ENCODE measurements around the gene SEMA3A.
A peak's percentile ranks its signal among the peaks of the same experiment; 100 is the strongest.
"Not testable (repeated sequence)": the region's sequence is repeated elsewhere in the genome, so short reads cannot be mapped to it uniquely, and the experiment has no call there.

The SEMA3A gene

GRCh38 chr7:84107259-84107658, 87.3 kb downstream of the SEMA3A start:
- DNase-seq, result no peak

- no peak for DNase-seq
Measured at GRCh38 chr7:84106291-84106690, 88.3 kb downstream of the SEMA3A start.

GRCh38 chr7:84105586-84105985, 89.0 kb downstream of the SEMA3A start:
- DNase-seq, result no peak

- DNase-seq, result no peak
Measured at GRCh38 chr7:84104826-84105225, 89.8 kb downstream of the SEMA3A start.

GRCh38 chr7:84102213-84102612, 92.4 kb downstream of the SEMA3A start:
- no peak for DNase-seq

- DNase-seq, result no peak
Measured at GRCh38 chr7:84100866-84101265, 93.7 kb downstream of the SEMA3A start.

GRCh38 chr7:84095971-84096370, 98.6 kb downstream of the SEMA3A start:
- DNase-seq, result no peak

- DNase-seq, result no peak
Measured at GRCh38 chr7:84092207-84092606, 102.4 kb downstream of the SEMA3A start.

- no peak for DNase-seq
Measured at GRCh38 chr7:84091318-84091717, 103.3 kb downstream of the SEMA3A start.

GRCh38 chr7:84088802-84089201, 105.8 kb downstream of the SEMA3A start:
- no peak for DNase-seq

GRCh38 chr7:84085998-84086397, 108.6 kb downstream of the SEMA3A start:
- DNase-seq, result peak; percentile 29

GRCh38 chr7:84085147-84085546, 109.4 kb downstream of the SEMA3A start:
- DNase-seq, result no peak

- peak; percentile 40 for DNase-seq
Measured at GRCh38 chr7:84083846-84084245, 110.7 kb downstream of the SEMA3A start.

- no peak for DNase-seq
Measured at GRCh38 chr7:84081973-84082522, 112.5 kb downstream of the SEMA3A start.

- no peak for DNase-seq
Measured at GRCh38 chr7:84077336-84077735, 117.3 kb downstream of the SEMA3A start.

- DNase-seq, result no peak
Measured at GRCh38 chr7:84076219-84076618, 118.4 kb downstream of the SEMA3A start.

GRCh38 chr7:84073186-84073875, 121.3 kb downstream of the SEMA3A start:
- DNase-seq, result no peak

- DNase-seq, result no peak
Measured at GRCh38 chr7:84070770-84071169, 123.8 kb downstream of the SEMA3A start.

GRCh38 chr7:84069999-84070500, 124.5 kb downstream of the SEMA3A start:
- no peak for DNase-seq

GRCh38 chr7:84069033-84069432, 125.6 kb downstream of the SEMA3A start:
- no peak for DNase-seq

GRCh38 chr7:84062489-84062901, 132.1 kb downstream of the SEMA3A start:
- DNase-seq, result not testable (repeated sequence)

- DNase-seq, result no peak
Measured at GRCh38 chr7:84060760-84061261, 133.8 kb downstream of the SEMA3A start.

- DNase-seq, result no peak
Measured at GRCh38 chr7:84060000-84060399, 134.6 kb downstream of the SEMA3A start.

- no peak for DNase-seq
Measured at GRCh38 chr7:84058311-84059076, 136.1 kb downstream of the SEMA3A start.
